Stimulated activated CD4-positive, alpha-beta T cell treated with anti-CD3 and anti-CD28 coated beads, Interleukin-15, amount 100 ng/mL, for 24 hours (primary cell): ENCODE data around the gene FAM234A.
A peak's percentile ranks its signal among the peaks of the same experiment; 100 is the strongest.
"Not testable (repeated sequence)": the region's sequence is repeated elsewhere in the genome, so short reads cannot be mapped to it uniquely, and the experiment has no call there.

Experiments
- DNase-seq: peaks from one replicate; pipeline ENCODE4 v3.0.0-alpha.2; 2020

FAM234A gene

GRCh38 chr16:266258-267164, 31.9 kb downstream of the FAM234A start:
- DNase-seq, result no peak

GRCh38 chr16:267562-267961, 32.9 kb downstream of the FAM234A start:
- DNase-seq, result not testable (repeated sequence)

GRCh38 chr16:268141-269053, 33.8 kb downstream of the FAM234A start:
- no peak for DNase-seq

GRCh38 chr16:269061-269796, 34.6 kb downstream of the FAM234A start:
- DNase-seq, result no peak

- DNase-seq, result no peak
These were observed 36.0 kb downstream of the FAM234A start for GRCh38 chr16:270381-271255.

- DNase-seq, result no peak
These were observed 38.3 kb downstream of the FAM234A start for GRCh38 chr16:272633-273546.

GRCh38 chr16:273547-274421, 39.2 kb downstream of the FAM234A start:
- no peak for DNase-seq

GRCh38 chr16:275041-275641, 40.5 kb downstream of the FAM234A start:
- DNase-seq, result peak; percentile 34

- DNase-seq, result no peak
These were observed 41.2 kb downstream of the FAM234A start, which contains the start of gene RGS11 for GRCh38 chr16:275786-276232. Gene RGS11 (minus strand): TSS chr16:275944. CDS start chr16:275911, 33 bp downstream.

- DNase-seq, result no peak
These were observed 41.9 kb downstream of the FAM234A start for GRCh38 chr16:276426-277077.

GRCh38 chr16:278863-279366, 44.3 kb downstream of the FAM234A start:
- peak; percentile 46 for DNase-seq

- DNase-seq, result no peak
These were observed 44.9 kb downstream of the FAM234A start for GRCh38 chr16:279531-279930.

- no peak for DNase-seq
These were observed 45.4 kb downstream of the FAM234A start for GRCh38 chr16:280005-280460.

- DNase-seq, result no peak
These were observed 45.9 kb downstream of the FAM234A start, which contains the start of gene ARHGDIG for GRCh38 chr16:280552-280951. Gene ARHGDIG (plus strand): TSS chr16:280591. CDS start chr16:280681, 90 bp downstream.

- no peak for DNase-seq
These were observed 46.5 kb downstream of the FAM234A start for GRCh38 chr16:280991-281659.

GRCh38 chr16:281660-282255, 47.1 kb downstream of the FAM234A start:
- no peak for DNase-seq

- DNase-seq, result no peak
These were observed 47.9 kb downstream of the FAM234A start for GRCh38 chr16:282491-282890.
